EH (cell line): ENCODE data around the gene CBX5.
"Not testable (repeated sequence)": the region's sequence is repeated elsewhere in the genome, so short reads cannot be mapped to it uniquely, and the experiment has no call there.

Experiments
- DNase-seq: peaks from one replicate; pipeline ENCODE4 v3.0.0-alpha.2; 2015; ENCODE audit warnings: low read depth

Gene CBX5

DNA sequence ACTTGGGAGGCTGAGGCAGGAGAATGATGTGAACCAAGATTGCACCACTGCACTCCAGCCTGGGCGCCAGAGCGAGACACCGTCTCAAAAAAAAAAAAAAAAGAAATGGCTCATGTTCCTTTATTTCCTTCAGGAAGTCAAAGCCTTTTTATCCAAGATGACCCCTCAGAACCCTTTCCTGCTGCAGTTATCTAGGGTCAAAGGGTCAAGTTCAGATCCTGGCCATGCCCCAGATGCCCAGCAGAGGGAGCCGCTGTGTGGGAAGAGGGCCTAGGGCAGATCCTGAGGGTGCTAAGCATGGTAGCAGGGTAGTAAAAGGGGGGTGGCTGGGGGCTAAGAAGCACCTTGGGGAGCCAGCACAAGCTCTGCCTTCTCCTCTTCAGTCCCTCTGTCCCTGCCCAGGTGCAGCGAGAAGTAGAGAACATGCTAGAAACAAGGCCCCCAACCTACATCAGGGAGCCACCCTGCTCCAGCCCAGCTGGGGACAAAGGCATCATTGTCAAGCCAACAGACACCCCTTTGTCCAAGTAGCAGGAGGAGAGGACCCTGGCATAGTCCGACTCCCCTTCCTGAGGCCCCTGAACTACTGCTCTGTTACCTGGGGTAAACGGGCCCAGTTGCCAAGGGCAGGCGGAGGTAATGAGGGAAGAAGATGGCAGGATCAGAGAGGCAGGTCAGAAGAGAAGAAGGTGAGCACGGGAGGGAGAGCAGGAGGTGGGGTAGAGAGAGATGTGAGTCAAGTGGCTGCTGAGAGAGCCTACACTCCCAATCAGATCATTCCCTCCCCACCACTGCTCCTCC is 14.4 kb upstream of the CBX5 start:
- peak; percentile 49 for DNase-seq

DNA sequence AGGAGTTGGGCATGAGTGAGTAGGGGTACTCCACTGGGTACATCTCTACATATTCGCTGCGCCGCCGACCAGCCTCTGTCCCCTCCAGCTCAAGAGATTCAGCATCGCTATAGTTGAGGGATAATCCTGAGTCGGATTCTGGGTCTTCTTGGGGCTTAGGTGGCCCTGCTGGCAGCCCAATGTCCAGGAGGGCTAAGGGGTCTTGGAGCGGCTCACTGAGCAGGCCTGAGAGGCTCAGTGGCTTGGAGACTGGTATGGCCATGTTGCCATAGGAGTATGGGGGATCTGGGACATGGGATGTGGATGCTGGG is 13.0 kb upstream of the CBX5 start:
- DNase-seq = no peak

DNA sequence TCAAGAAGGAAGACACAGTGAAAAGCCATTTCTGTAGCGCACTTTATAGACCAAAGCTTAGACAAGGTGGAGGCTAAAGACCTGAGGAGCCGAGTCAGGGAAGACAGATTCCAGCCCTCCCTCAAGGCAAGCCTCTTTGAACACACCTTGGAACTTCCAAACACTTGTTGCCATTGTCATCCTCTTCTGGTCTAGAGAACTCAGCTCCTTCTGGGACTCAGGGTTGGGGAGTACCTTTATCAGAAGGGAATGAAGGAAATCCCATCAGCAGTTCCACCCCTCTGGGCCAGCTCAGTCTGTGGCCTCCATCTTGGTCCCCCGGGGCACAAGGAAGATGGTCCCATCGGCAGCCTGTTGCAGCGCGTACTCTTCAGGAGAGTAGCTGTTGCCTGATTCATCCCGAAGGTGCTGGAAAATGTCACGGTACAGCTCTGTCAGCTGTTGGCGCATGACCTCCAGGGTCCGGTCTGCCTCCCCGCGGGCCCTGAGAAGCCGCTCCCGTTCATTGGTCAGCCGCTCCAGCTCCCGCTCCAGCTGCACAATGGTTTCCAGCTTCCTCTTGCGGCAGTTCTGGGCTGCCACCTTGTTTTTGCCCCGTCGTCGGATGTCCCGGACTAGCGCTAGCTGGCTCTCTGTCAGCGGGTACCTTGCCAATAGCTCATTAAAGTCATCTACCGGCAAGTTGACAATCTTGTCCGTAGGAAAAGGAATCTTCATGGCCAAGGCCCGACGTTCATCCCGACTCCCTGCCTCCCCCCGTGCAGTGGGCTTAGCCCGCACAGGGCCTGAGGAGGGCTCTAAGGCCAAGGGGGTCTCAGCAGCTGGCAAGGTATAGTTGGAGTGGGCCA is 12.4 kb upstream of the CBX5 start:
- no peak for DNase-seq

DNA sequence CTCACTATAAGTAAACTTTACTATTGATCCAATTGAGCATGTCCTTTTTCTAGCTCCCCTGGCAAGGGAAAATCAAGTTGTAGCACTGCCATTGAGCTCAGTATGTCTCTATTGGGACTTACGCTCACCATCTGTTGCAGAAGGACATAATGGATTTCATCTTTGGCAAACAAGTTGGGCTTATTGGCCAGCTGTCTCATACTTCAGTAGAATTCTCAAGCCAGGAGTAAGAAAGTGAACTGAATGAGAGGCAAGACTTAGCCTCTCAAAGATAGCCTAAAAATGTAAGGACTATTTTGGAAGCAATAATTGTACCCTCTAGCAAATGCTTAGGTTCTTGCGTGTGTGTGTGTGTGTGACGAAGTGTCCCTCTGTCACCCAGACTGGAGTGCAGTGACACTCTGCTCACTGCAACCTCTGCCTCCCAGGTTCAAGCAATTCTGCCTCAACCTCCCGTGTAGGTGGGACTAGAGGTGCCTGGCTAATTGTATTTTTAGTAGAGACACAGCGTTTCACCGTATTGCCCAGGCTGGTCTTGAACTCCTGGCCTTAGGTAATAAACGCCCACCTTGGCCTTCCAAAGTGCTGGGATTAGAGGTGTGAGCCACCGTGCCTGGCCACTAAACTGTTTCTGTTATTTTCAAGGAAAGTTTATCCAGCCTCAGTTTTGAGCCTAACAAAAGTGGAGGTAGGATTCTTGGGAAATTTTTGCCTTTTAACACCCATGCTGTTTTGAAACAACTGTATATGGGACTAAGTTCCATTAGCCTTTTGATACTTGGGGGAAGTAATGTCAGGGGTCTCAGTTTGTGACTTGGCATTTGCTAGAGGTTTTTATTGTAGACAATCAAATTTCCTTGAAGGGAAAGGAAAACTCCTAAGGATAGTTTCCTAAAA is 7.6 kb upstream of the CBX5 start:
- DNase-seq = no peak

DNA sequence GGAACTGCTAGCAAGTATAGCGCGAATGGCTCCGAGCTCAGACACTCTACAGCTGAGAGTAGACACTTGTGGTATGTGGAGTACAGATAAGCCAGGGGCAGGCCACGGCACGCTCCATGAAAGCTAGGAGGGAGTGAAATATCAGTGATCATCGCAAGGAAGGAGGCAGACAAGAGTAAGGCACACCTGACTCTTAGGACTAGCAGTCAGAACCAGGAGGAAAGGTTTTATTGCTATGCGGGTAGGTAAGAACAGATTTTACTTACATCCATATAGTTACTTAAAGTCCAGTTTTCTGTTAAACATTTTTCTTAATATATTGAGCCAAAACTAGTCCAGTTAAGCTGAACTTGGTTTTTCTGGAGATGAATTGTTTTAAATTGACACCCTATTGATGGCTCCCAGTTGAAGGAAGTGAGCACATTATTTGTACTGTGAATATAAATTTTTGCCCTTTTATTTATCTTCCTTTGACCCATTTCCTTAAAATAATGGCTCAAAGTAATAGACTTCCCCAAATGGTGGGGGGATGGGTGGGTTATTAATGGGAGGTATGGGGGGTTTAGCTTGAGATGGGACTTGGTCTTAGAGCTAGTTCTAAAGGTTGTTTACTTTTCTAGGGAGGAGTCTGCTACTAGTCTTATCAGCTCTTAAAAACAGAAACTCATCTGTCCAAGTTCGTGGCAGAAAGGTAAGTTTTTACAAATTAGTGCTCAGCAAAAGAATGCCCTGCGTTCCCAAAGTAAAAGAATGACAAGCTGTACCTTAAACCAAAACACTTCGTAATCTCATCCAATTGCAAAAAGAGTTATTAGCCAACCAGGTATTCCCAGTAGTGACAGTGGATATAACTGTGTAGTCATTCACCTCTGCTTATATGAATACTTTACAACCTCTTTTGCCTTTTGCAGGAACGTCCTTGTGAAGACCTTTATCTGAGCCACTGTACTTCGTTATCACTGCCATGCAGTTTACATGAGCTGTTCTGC is 6.4 kb upstream of the CBX5 start:
- no peak for DNase-seq

DNA sequence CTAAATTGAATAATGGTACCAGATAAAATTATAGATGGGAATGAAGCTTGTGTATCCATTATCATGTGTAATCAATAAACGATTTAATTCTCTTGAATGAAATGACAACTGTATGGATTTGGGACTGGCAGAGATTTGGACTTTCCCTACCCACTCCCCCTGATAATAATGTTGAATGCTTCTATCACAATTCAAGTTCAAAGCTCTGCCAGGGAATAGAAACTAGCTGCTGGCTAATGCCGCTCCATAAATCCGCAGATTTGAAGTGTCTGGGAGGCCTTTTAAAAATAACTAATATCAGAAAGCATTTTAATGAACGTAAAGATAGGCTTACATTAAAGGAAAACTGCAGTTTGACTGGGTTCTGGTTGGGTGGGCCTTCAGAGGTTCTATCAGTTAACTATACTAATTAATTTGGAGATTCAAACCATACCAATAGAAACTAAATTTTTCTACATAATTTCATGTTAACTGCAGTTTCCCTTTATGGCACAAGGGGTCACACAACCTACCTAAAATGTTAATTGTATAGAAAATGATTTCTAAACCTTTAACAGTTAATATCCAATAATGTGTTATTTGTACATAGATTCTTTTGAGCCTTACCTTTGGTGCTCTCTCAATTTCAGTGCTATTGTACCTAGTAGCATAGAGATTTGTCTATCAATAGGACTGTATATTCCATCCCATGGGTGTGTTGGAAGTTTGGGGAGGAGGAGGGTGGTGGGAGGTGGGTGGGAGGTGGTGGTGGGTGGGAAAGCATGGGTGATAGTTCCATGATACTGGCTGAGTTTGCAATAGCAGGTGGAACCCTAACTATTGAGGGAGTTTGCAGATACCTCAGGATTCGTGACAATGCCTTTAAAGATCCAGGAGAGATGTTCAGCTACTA is 5.5 kb upstream of the CBX5 start:
- DNase-seq = no peak

DNA sequence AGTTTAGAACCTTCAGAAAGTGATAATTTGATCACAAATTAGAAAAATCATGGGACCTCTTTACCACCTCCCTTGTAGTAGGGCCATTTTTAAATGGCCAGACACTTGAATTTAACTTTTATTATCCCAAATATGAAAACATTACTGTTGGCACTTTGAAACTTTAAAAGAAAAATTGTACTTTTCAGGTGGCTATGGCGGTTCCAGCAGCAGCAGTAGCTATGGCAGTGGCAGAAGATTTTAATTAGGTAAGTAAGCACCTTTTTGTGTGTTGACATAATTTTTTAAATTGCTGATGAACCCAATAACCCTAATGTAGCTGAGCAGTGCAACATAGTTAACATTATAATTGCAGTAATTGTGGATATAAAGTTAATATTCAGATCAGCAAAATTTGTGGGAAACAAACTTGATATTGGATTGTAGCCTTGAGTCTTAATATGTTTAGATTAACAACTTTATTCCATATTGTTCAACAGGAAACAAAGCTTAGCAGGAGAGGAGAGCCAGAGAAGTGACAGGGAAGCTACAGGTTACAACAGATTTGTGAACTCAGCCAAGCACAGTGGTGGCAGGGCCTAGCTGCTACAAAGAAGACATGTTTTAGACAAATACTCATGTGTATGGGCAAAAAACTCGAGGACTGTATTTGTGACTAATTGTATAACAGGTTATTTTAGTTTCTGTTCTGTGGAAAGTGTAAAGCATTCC is 4.3 kb upstream of the CBX5 start:
- not testable (repeated sequence) for DNase-seq

DNA sequence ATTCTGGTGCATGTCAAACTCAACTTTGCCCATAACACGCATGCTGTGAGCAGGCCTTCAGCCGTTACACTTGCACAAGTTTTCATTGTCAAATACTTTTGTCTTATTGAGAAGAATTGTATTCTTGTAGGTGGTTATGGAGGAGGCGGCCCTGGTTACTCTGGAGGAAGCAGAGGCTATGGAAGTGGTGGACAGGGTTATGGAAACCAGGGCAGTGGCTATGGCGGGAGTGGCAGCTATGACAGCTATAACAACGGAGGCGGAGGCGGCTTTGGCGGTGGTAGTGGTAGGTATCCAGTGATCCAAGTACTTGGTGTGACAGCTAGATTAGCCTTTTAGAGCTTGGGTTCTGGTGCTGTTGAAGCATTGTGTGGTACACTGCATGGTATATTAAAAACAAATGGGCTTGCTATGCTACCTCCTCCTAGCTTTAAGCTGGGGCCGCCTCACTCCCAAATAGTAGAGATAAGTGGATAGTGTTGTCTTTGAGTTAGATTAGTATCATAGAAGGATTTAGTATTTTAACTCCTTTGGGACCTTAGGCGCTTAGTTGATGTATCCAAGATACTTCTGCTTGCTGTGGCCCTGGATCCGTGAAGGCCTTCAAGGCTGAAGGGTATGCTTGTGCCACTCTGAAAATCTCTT is 3.1 kb upstream of the CBX5 start:
- DNase-seq = no peak

DNA sequence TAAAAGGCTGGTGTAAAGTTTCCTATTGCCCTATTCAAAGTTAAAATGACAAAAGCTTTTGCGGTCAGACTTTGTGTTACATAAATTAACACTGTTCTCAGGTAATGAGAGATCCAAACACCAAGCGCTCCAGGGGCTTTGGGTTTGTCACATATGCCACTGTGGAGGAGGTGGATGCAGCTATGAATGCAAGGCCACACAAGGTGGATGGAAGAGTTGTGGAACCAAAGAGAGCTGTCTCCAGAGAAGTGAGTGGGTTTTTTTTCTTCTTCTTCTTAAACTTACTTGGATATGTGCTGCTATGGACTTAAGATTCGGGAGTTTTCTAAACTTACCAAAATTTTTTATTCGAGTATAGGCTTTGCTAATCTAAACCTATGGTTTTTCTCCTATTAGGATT is 1.8 kb upstream of the CBX5 start:
- DNase-seq = not testable (repeated sequence)

DNA sequence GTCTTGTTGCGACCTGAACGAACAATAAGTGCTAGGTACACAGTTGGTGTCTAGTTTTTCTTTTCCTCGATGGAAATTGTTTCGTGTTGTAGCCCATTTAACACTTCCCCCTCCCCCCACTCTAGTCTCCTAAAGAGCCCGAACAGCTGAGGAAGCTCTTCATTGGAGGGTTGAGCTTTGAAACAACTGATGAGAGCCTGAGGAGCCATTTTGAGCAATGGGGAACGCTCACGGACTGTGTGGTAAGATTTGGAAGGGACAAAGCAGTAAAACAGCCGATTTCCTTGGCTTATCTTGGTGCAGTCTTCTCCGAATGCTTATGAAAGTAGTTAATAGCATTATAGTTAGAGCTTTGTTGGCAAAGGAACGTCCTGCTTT is 1.3 kb upstream of the CBX5 start:
- DNase-seq = not testable (repeated sequence)

DNA sequence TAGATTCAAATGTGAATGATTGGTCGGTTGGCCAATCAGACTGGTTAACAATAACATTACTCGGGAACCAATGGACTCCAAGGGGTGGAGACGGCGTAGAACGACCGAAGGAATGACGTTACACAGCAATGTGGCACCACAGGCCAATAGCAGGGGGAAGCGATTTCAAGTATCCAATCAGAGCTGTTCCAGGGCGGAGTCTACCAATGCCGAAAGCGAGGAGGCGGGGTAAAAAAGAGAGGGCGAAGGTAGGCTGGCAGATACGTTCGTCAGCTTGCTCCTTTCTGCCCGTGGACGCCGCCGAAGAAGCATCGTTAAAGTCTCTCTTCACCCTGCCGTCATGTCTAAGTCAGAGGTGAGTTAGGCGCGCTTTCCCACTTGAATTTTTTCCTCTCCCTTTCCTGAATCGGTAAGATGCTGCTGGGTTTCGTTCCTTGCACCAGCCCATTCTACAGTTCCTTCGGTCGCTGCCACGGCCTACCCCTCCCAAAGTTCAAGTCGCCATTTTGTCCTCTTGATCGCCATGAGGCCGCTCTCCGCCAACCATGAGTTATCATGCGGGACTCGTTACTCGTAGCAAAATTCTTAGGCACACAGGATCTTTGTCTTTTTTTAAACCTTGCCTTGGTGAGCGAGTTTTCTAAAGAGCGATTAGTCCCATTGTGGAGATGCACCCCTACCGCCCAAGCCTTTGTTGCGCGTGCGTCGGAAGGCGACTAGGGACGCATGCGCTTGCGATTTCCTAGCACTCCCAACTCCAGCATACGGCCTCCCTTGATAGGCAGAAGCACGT is 742 bp upstream of the CBX5 start, which contains the start of gene HNRNPA1:
HNRNPA1 (plus strand) TSS at position 259 of the 793 bp plus-strand sequence; CDS start at position 341, 82 bp downstream.
- DNase-seq = peak; percentile 100

DNA sequence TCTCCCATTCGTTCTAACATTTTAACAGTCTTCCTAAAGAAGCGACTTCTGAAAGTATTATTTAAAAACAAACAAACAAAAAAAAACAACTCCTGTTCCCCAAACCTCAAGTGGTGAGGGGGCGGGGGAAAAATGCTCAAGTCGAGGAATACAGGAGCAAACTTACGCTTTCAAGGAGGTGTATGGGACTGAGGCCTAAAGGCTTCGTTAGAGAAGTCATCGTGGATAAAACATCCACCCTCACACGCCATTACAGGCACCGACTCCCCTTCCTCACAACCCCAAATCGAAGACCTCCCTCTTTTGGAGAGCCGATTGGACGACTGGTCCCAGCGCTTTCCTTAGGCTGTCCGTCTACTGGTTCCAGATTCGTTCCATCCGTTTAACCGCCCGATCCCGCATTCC is 693 bp downstream of the CBX5 start:
- no peak for DNase-seq

DNA sequence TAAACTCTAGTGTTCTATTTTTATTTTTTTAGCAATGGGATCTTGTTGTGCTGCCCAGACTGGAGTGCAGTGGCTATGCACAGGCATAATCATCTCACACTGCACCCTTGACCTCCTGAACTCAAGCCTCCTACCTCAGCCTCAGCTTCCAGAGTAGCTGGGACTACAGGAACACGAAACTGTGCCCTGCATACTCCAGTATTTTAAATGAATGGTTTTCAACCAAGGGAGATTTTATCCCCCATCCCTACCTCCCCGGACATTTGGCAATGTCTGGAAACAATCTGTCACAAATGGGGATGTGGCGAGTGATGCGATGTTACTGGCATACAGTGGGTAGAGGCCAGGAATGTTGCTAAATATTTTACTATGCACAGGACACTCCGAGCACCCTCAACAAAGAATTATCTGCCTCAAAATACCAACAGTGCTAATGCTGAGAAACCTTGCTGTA is 2.1 kb downstream of the CBX5 start:
- DNase-seq = peak; percentile 82

DNA sequence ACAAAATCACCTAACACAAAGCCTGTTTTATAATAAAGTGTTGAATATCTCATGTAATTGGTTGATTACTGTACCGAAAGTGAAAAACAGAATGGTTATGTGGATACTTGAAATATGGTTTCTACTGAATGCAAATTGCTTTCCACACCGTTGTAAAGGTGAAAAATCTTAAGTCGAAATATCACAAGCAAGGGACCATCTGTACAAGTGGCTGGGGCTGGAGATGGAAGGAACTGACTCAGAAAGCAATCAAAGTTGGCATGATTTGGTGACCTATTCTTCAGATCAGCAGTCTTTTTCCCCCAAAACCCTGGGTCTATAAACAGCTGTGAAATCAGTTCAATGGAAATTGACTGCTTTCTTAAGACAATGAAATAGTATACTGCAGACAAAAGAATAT is 3.6 kb downstream of the CBX5 start:
- DNase-seq = no peak

DNA sequence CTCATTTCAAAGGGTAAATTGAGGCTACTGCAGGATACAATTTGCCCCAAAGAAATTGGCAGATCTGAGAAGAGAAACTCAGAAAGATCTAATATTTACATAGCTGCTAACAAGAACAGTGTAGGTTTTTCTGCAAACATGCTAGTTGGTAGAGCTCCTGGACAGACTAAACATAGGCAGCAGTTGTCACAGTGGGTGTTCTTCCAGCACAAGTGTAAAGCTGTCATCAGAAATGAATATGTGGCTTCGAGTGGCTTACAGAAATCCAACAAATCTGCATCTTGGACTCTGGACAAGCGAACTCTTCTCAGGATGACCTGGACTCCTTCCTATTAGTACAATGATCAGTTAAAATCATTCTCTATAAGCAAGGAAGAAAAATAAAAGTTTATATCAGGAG is 5.9 kb downstream of the CBX5 start:
- DNase-seq = no peak

DNA sequence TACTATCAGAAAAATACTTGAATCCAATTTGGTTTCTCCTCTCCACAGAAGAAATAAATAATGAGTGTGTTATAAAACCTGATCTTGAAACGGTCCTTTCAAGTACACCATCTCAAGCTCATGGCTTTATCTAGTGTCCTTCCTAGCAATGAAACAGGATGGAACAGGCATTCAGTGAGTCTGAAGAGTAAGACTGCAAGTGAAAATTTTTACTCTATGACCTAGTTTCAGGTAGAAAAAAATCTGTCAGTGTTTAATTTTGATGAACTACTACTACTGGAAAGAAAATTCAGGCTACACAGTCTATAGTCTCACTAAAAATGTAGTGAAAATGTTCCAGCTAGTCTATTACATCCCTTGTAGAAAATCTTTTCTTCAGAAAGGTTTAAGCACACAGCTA is 7.7 kb downstream of the CBX5 start:
- no peak for DNase-seq

DNA sequence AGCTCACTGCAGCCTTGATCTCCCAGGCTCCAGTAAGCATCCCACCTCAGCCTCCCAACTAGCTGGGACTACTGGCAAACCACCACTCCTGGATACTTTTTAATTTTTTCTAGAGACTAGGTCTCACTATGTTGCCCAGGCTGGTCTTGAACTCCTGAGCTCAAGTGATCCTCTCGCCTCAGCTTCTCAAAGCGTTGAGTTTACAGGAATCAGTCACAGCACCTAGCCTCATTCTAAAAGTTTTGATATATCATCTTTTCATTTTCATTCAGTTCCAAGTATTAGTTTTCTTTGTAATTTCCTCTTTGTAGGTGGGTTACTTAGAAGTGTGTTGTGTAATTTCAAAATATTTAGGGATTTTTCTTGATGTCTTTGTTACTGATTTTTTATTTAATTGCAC is 9.6 kb downstream of the CBX5 start:
- no peak for DNase-seq

DNA sequence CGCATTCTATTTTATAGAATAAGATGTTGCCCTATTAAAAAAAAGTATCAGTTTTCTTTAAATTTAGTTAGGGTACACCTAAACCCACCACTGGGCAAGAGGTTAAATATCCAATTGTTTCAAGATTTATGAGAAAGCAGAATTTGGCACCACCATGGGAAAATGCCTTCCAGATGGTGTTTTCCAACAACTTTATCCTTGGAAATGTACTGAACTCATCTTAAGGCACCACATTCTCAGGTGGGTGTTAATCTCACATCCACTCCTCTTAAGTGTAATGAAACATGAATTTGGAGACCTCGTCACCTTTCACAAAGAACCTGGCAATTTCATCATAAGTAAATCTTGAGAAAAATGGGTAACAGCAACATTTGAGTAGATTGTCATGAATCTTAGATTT is 13.1 kb downstream of the CBX5 start:
- no peak for DNase-seq
